ENCODE results near the gene KCNH4. TPM values are rescaled to one million over a fixed set of nuclear protein-coding genes. Genes with fewer than 3 reads are reported as not detected.

The KCNH4 gene
- total and polyA plus RNA-seq, 2 of the 13 experiments (the other 11 are each of a cell fraction or from before 2014, with no cell fraction given) = 0.01 to 0.09 TPM

- TF ChIP-seq IKZF4 (CRISPR knock-in tag; IDR thresholded peaks at IDR 0.05; ENCODE audit: borderline replicate concordance, low read depth, not compliant biosample characterization) (no peak), ZNF530 (CRISPR knock-in tag; IDR thresholded peaks at IDR 0.05; ENCODE audit: low read depth) (no peak), TOE1 (CRISPR knock-in tag; IDR thresholded peaks at IDR 0.05) (no peak), POLR2G (IDR thresholded peaks at IDR 0.05; ENCODE audit: low read depth, low read length) (0 out of 2 replicates have a peak, but pooled peaks have one; percentile 24)
- TF ChIP-seq, protein P1, sequence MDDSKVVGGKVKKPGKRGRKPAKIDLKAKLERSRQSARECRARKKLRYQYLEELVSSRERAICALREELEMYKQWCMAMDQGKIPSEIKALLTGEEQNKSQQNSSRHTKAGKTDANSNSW (CRISPR knock-in tag; IDR thresholded peaks at IDR 0.05; ENCODE audit: borderline replicate concordance) = no peak
These were observed 66.8 kb downstream of the KCNH4 start for GRCh38 chr17:42114118-42114517.

DNA sequence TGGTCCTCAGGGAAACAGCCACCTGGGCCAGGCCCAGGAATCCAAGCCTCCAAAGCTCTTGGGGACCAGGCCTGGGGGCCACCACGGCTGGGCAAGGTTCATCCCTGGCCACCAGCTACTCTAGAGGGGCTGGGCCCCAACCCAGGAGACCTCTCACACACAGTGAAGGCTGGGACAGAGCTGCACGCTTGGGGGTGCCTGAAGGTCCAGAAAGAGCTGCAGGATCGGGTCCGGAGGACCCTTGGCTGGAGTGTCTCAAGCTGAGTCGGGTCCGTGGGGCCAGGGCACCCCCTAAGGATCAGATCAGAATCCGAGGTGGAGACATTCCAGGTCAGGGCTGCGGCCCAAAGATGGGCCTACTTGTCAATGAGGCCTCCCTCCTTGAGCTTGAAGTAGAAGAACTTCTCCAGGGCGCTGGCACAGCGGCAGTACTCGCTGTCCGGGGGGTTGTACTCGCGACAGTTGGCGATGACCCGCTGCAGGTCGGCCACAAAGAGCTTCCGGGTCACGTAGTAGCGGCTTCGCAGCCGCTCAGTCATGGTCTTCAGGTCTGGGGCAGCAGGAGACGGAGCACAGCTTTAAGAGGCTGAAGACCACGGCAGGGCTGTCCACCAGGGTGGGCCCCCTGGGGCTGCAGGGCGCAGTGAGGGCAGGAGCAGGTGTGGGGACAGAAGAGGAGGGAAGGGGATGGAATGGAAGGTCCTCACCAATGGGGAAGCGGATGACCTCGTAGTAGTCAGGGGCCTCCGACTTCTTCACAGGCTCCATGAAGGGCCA is 67.5 kb downstream of the KCNH4 start:
- Histone ChIP-seq H3K27me3 (ENCODE audit: control insufficient read depth in 1 of 2, insufficient read depth in 2 of 2, low read length in 2 of 2) (no peaks in the 10 kb centered on the region), H3K4me2 (ENCODE audit: low read depth, low read length) (no peak overlapping the region), H3K36me3 (replicated peaks in 1 of 2; ENCODE audit: control insufficient read depth in 1 of 2, insufficient read depth in 2 of 2, low read length in 2 of 2) (peaks cover 7 to 28% of the 10 kb centered on the region in 2 experiments), H3K27ac (ENCODE audit: extremely low read length, insufficient read depth, low read length) (peak overlapping the region; percentile 51), H3K79me2 (ENCODE audit: insufficient read depth, low read length) (no peaks in the 10 kb centered on the region), H3K9me3 (ENCODE audit: low read length) (no peaks in the 10 kb centered on the region), H3K4me1 (ENCODE audit: insufficient read depth, low read length) (peaks cover 33% of the 10 kb centered on the region), H3K4me3 (replicated peaks in 1 of 3; ENCODE audit: insufficient read depth in 1 of 3, low read depth in 2 of 3, low read length in 3 of 3) (no peak overlapping the region), H4K20me1 (ENCODE audit: insufficient read depth, low read length) (no peaks in the 10 kb centered on the region), H2AFZ (ENCODE audit: low read length) (no peak overlapping the region), H3K9ac (ENCODE audit: insufficient read depth, low read depth, low read length) (no peak overlapping the region)
- DNase-seq (ENCODE audit: low spot score) = no peak
- intact Hi-C loops (cut with micrococcal nuclease; ENCODE audit: unreplicated experiment) = no loop called here
- in situ Hi-C loops (cut with HindIII; ENCODE audit: extremely low pct_ligation_motif_present, low pct_unique_long_range_greater_than_20kb) = loop anchor here (5.0 kb wide), 2 partner anchors 86 to 151 kb away; no protein-coding TSS in a partner anchor
- FAIRE-seq = no peak
- TF ChIP-seq XRCC5 (optimal IDR thresholded peaks at IDR 0.05; ENCODE audit: low read length) = no peak
- 0 out of 2 replicates have a peak, but pooled peaks have one; percentile 21 for TF ChIP-seq NRL (CRISPR knock-in tag; IDR thresholded peaks at IDR 0.05; ENCODE audit: borderline replicate concordance)
- BruUV-seq (replicated peaks) = TSS peak; percentile 53
- no peak for ATAC-seq
- ChIA-PET POLR2A (interaction anchor here (1.6 to 2.2 kb wide), 4 partner anchors 22 to 183 kb away, joined by 7 to 13 read pairs (median 10); partner anchors contain the start of genes CNP, DNAJC7 and ODAD4), CTCF (ENCODE audit: low intra/inter-chr PET ratio, low total read pairs) (no interaction called here)
- 91% methylated on average over 28 of the region's 28 CpGs for WGBS (ENCODE audit: low lambda C conversion rate)

More at GRCh38 chr17:42114118-42114517, 66.8 kb downstream of the KCNH4 start:
- Histone ChIP-seq H3K27me3 (ENCODE audit: control insufficient read depth in 1 of 2, insufficient read depth in 2 of 2, low read length in 2 of 2) (no peaks in the 10 kb centered on the region), H3K9ac (ENCODE audit: insufficient read depth, low read depth, low read length) (no peak overlapping the region), H3K4me3 (replicated peaks in 1 of 3; ENCODE audit: insufficient read depth in 1 of 3, low read depth in 2 of 3, low read length in 3 of 3) (no peak overlapping the region), H2AFZ (ENCODE audit: low read length) (no peak overlapping the region), H4K20me1 (ENCODE audit: insufficient read depth, low read length) (no peaks in the 10 kb centered on the region), H3K36me3 (replicated peaks in 1 of 2; ENCODE audit: control insufficient read depth in 1 of 2, insufficient read depth in 2 of 2, low read length in 2 of 2) (peaks cover 7 to 32% of the 10 kb centered on the region in 2 experiments), H3K4me1 (ENCODE audit: insufficient read depth, low read length) (peaks cover 32% of the 10 kb centered on the region), H3K4me2 (ENCODE audit: low read depth, low read length) (no peak overlapping the region), H3K9me3 (ENCODE audit: low read length) (no peaks in the 10 kb centered on the region), H3K27ac (ENCODE audit: extremely low read length, insufficient read depth, low read length) (no peak overlapping the region), H3K79me2 (ENCODE audit: insufficient read depth, low read length) (no peaks in the 10 kb centered on the region)
- DNase-seq (ENCODE audit: low spot score) (no peak), FAIRE-seq (no peak), ATAC-seq (no peak)
- BruUV-seq (replicated peaks) = no TSS peak
- CTCF ChIA-PET (ENCODE audit: low intra/inter-chr PET ratio, low total read pairs) = interaction anchor here (4.0 kb wide), 1 partner anchor 47 kb away, joined by 76 read pairs; no protein-coding TSS in a partner anchor
- WGBS (ENCODE audit: low lambda C conversion rate) = 100% methylated on average over 6 of the region's 9 CpGs
- POLR2A ChIA-PET = interaction anchor here (2.0 kb wide), 1 partner anchor 148 kb away, joined by 12 read pairs; the partner anchor contains the start of gene CNP
- in situ Hi-C loops (cut with HindIII; ENCODE audit: extremely low pct_ligation_motif_present, low pct_unique_long_range_greater_than_20kb) (loop anchor here (5.0 kb wide), 2 partner anchors 87 to 152 kb away; no protein-coding TSS in a partner anchor), intact Hi-C loops (cut with micrococcal nuclease; ENCODE audit: unreplicated experiment) (no loop called here)

Data from HepG2 (cell line).